ENCODE data around the gene UROC1.

DNA sequence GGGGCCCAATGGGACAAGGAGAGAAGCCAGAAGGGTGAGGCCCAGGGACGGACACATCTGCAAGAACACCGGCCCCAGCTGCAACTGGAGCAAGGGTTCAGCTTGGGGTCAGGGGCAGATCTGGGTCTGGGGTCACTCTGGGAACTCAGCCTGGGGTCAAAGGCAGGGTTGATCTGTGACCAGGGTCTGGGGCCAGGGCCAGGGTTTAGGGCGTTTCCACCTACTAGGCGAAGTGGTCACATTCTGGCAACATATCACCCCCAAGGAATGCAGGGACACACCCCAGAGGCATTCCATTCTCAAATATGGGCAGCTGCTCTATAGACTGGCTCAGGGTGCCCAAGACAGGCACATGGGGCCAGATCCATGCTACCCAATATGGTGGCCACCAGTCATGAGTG lies 9.0 kb downstream of the UROC1 start:
- TF ChIP-seq POLR2AphosphoS5 (IDR thresholded peaks at IDR 0.05; ENCODE audit: borderline replicate concordance, low read depth, low read length) (no peak), EZH2 (IDR thresholded peaks at IDR 0.05) (no peak)

Measured in SK-N-MC (cell line).